Endothelial cell of umbilical vein (primary cell): ENCODE measurements around the gene CDC42SE2. TPM values are rescaled to one million over a fixed set of nuclear protein-coding genes. Genes with fewer than 3 reads are reported as not detected.

Experiments
- BruUV-seq: library from RNA; stranded (reverse); fragments of 400-500 nt; replicated peaks from 2 replicates; lab custom pipeline; 2021; lab: Mats Ljungman, UMichigan
- CTCF ChIA-PET: fragments of 300-600, 350-600 bp; sonication (Branson Sonifier 250); formaldehyde crosslinking; loops from one replicate; lab custom pipeline; 2021; ENCODE audit warnings: antibody characterized with exemption, inconsistent platforms; lab: Charles Lee
- POLR2A ChIA-PET: fragments of 300-600, 350-600 bp; sonication (Branson Sonifier 250); formaldehyde crosslinking; loops from one replicate; lab custom pipeline; 2021; ENCODE audit warnings: antibody characterized with exemption, inconsistent platforms; lab: Charles Lee
- DNase-seq: peaks from one replicate; pipeline ENCODE4 v3.0.0-alpha.2; 2011; ENCODE audit warnings: low read depth, low spot score
- FAIRE-seq: peaks from 2 replicates; lab custom pipeline; 2011; peaks lifted over from hg19 to GRCh38; lab: Jason Lieb, UNC
- H2AFZ ChIP-seq: 2 replicates; pipeline ENCODE4 v1.6.0; 2012; ENCODE audit warnings: low read depth, low read length, control low read depth, inconsistent platforms
- H3K27ac ChIP-seq: 2 replicates; pipeline ENCODE4 v1.5.1; 2011; ENCODE audit warnings: low read depth, mild to moderate bottlenecking, control low read depth, low read length, moderate library complexity; ENCODE audit not compliant: insufficient read depth
- H3K27me3 ChIP-seq, 2 experiments: 2 replicates each; pipeline versions ENCODE4 v1.6.0 to v1.6.1; 2011; ENCODE audit warnings: low read length in 2 of 2, mixed read lengths in 1 of 2; ENCODE audit not compliant: control insufficient read depth in 2 of 2, insufficient read depth in 2 of 2
- H3K36me3 ChIP-seq, 2 experiments: 2 replicates in 1 of 2; 3 replicates in 1 of 2; pipeline ENCODE4 v1.5.1; 2011; ENCODE audit warnings: low read length in 2 of 2, mild to moderate bottlenecking in 1 of 2, moderate library complexity in 1 of 2; ENCODE audit not compliant: control insufficient read depth in 2 of 2, insufficient read depth in 2 of 2; ENCODE audit errors: extremely low read depth in 1 of 2
- H3K4me1 ChIP-seq: 3 replicates; pipeline ENCODE4 v1.5.1; 2011; ENCODE audit warnings: mild to moderate bottlenecking, low read length; ENCODE audit not compliant: control insufficient read depth, insufficient read depth; ENCODE audit errors: extremely low read depth
- H3K4me2 ChIP-seq: 2 replicates; pipeline ENCODE4 v1.6.1; 2011; ENCODE audit warnings: low read length, control low read depth, mixed read lengths; ENCODE audit not compliant: insufficient read depth
- H3K4me3 ChIP-seq, 3 experiments: fragments of 200-600 bp in 1 of 3; sonication (generic), shearing (Covaris generic) in 1 of 3; replicated peaks in 1 of 3; 2 replicates each; pipeline ENCODE4 v1.5.1; 2011 to 2016; ENCODE audit warnings: control low read depth in 3 of 3, low read length in 3 of 3, mild to moderate bottlenecking in 2 of 3, inconsistent platforms in 1 of 3, low read depth in 1 of 3, moderate library complexity in 1 of 3; ENCODE audit not compliant: insufficient read depth in 1 of 3
- H3K79me2 ChIP-seq: 2 replicates; pipeline ENCODE4 v1.6.0; 2012; ENCODE audit warnings: low read length, inconsistent platforms; ENCODE audit not compliant: control insufficient read depth, insufficient read depth
- H3K9ac ChIP-seq: replicated peaks from 2 replicates; pipeline ENCODE3; 2011; ENCODE audit warnings: low read length, control low read depth; ENCODE audit not compliant: insufficient read depth; ENCODE audit errors: extremely low read depth
- H3K9me1 ChIP-seq: replicated peaks from 3 replicates; pipeline ENCODE4 v1.6.0; 2011; ENCODE audit warnings: mild to moderate bottlenecking, low read length; ENCODE audit not compliant: control insufficient read depth, insufficient read depth; ENCODE audit errors: extremely low read depth
- H3K9me3 ChIP-seq: replicated peaks from 2 replicates; pipeline ENCODE4 v1.5.1; 2012; ENCODE audit warnings: low read length, inconsistent platforms; ENCODE audit not compliant: control insufficient read depth, insufficient read depth
- H4K20me1 ChIP-seq: replicated peaks from 2 replicates; pipeline ENCODE3; 2011; ENCODE audit warnings: mild to moderate bottlenecking, low read length; ENCODE audit not compliant: control insufficient read depth, insufficient read depth; ENCODE audit errors: extremely low read depth
- CTCF ChIP-seq, 2 donors: IDR thresholded peaks; 1 replicate in 1 of 2; 2 replicates in 1 of 2; pipeline ENCODE4 v1.5.1; 2011; ENCODE audit warnings: low read length in 2 of 2, mild to moderate bottlenecking in 2 of 2, moderate library complexity in 2 of 2, control low read depth in 1 of 2, inconsistent platforms in 1 of 2, low read depth in 1 of 2; ENCODE audit not compliant: insufficient read depth in 1 of 2; ENCODE audit errors: extremely low read depth in 1 of 2
- EZH2 ChIP-seq: IDR thresholded peaks from 2 replicates; pipeline ENCODE4 v1.6.1; 2012; ENCODE audit warnings: borderline replicate concordance, low read depth, mild to moderate bottlenecking, moderate library complexity, low read length, inconsistent platforms; ENCODE audit not compliant: severe bottlenecking
- FOS ChIP-seq: IDR thresholded peaks from 2 replicates; pipeline ENCODE4 v1.6.1; 2011; ENCODE audit warnings: mild to moderate bottlenecking, low read length, moderate library complexity, borderline replicate concordance; ENCODE audit not compliant: insufficient read depth
- GATA2 ChIP-seq: IDR thresholded peaks from 2 replicates; pipeline ENCODE4 v1.7.0; 2011; ENCODE audit warnings: low read depth, mild to moderate bottlenecking, moderate library complexity, mixed read lengths, low read length; ENCODE audit not compliant: insufficient read length, insufficient read depth
- JUN ChIP-seq: IDR thresholded peaks from 2 replicates; pipeline ENCODE4 v1.6.1; 2011; ENCODE audit warnings: borderline replicate concordance, low read depth; ENCODE audit not compliant: insufficient read length, insufficient read depth
- MAX ChIP-seq: IDR thresholded peaks from 2 replicates; pipeline ENCODE4 v1.6.1; 2011; ENCODE audit not compliant: insufficient read depth, insufficient read length
- MYC ChIP-seq: IDR thresholded peaks from one replicate; pipeline ENCODE4 v1.6.1; 2011; ENCODE audit warnings: mild to moderate bottlenecking, low read depth, low read length
- POLR2A ChIP-seq: IDR thresholded peaks from 2 replicates; pipeline ENCODE4 v1.6.1; 2012; ENCODE audit warnings: low read depth, mild to moderate bottlenecking, control low read depth, low read length
- POLR2AphosphoS5 ChIP-seq: IDR thresholded peaks from 2 replicates; pipeline ENCODE4 v1.6.1; 2012; ENCODE audit warnings: low read depth, mild to moderate bottlenecking, control low read depth, low read length, moderate library complexity; ENCODE audit not compliant: insufficient read depth
- dilution Hi-C: fragments of 300-500 bp; cut with MboI; formaldehyde crosslinking; loops from one replicate; pipeline ENCODE4 v1.15.0; 2019; ENCODE audit warnings: low sequenced_read_pairs; ENCODE audit not compliant: extremely low pct_ligation_motif_present
- intact Hi-C: fragments of 100-400 bp; cut with micrococcal nuclease; formaldehyde crosslinking; loops from one replicate; pipeline ENCODE4 v1.10.0; 2022
- polyA plus RNA-seq, 4 experiments: library from polyadenylated mRNA; depleted of rRNA in 3 of 4; stranded (reverse) in 3 of 4; unstranded in 1 of 4; fragments of >200 nt; gene quantifications; 2 replicates each; pipeline versions ENCODE4 v1.2.1 to v1.2.3, GENCODE V29; 2011 to 2012; ENCODE audit warnings: missing spikeins in 1 of 4
- total RNA-seq: library from RNA; stranded (reverse); gene quantifications from 2 replicates; pipeline ENCODE4 v1.2.3, GENCODE V29; 2021

CDC42SE2 gene
- total and polyA plus RNA-seq, 2 donors (not counting 3 experiments of a cell fraction or from before 2014, with no cell fraction given): 14.7 to 21.9 TPM

GRCh38 chr5:131322926-131323325 lies 59.1 kb downstream of the CDC42SE2 start:
- H3K9ac ChIP-seq: no peak overlapping the region
- ChIA-PET CTCF (interaction anchor here (1.5 kb wide), 1 partner anchor 52 kb away, joined by 4 read pairs; no protein-coding TSS in a partner anchor), POLR2A (no interaction called here)
- H3K9me1 ChIP-seq: no peaks in the 10 kb centered on the region
- H3K4me1 ChIP-seq: peaks cover 6% of the 10 kb centered on the region
- dilution Hi-C loops (no loop called here), intact Hi-C loops (loop anchor here (5.0 kb wide), 1 partner anchor 136 kb away; no protein-coding TSS in a partner anchor)
- H3K79me2 ChIP-seq: peaks cover 16% of the 10 kb centered on the region
- TF ChIP-seq POLR2A: no peak
- TF ChIP-seq JUN: no peak
- no peak for TF ChIP-seq POLR2AphosphoS5
- no peak for TF ChIP-seq MYC
- TF ChIP-seq CTCF (IDR thresholded peaks at IDR 0.05; ENCODE audit: extremely low read depth in 1 of 2, insufficient read depth in 1 of 2, low read depth in 1 of 2, low read length in 2 of 2): no peak
- TF ChIP-seq FOS: no peak
- TF ChIP-seq GATA2: no peak
- no peak for TF ChIP-seq EZH2
- no peak for TF ChIP-seq MAX
- H3K4me2 ChIP-seq: no peak overlapping the region
- H3K27ac ChIP-seq: no peak overlapping the region
- peaks cover 0 to 2% of the 10 kb centered on the region in 2 experiments for H3K36me3 ChIP-seq
- H3K4me3 ChIP-seq: no peak overlapping the region
- H2AFZ ChIP-seq: no peak overlapping the region
- FAIRE-seq (no peak), DNase-seq (no peak)
- H3K27me3 ChIP-seq: no peaks in the 10 kb centered on the region
- no TSS peak for BruUV-seq
- H3K9me3 ChIP-seq: no peaks in the 10 kb centered on the region
- no peaks in the 10 kb centered on the region for H4K20me1 ChIP-seq
